ENCODE measurements around the gene GSC2. TPM values are rescaled to one million over a fixed set of nuclear protein-coding genes. Genes with fewer than 3 reads are reported as not detected.
A peak's percentile ranks its signal among the peaks of the same experiment; 100 is the strongest.

The GSC2 gene
- total RNA-seq, 2 donors from 2014 or later: not detected

GRCh38 chr22:19146215-19146968, 3.7 kb downstream of the GSC2 start:
- Mint-ChIP-seq H3K36me3 (peaks cover 16 to 17% of the 10 kb centered on the region in 2 donors), H3K27ac (no peak overlapping the region), H3K9me3 (no peaks in the 10 kb centered on the region)
- DNase-seq (ENCODE audit: low spot score in 2 of 2): no peak
- no peak for ATAC-seq

GRCh38 chr22:19143967-19144400, 6.1 kb downstream of the GSC2 start:
- ATAC-seq (peak; percentile 41 to 55), DNase-seq (ENCODE audit: low spot score in 2 of 2) (peak in 1 of 2 donors; percentile 40)
- H3K36me3 Mint-ChIP-seq: peaks cover 10% of the 10 kb centered on the region in 2 donors
- H3K27ac Mint-ChIP-seq: peak overlapping the region; percentile 99 to 100
- no peaks in the 10 kb centered on the region for H3K9me3 Mint-ChIP-seq

GRCh38 chr22:19143212-19143611, 6.9 kb downstream of the GSC2 start:
- no peaks in the 10 kb centered on the region for H3K9me3 Mint-ChIP-seq
- ATAC-seq (no peak), DNase-seq (ENCODE audit: low spot score in 2 of 2) (no peak)
- H3K27ac Mint-ChIP-seq: peak overlapping the region; percentile 99 to 100
- H3K36me3 Mint-ChIP-seq: peaks cover 10% of the 10 kb centered on the region in 2 donors

GRCh38 chr22:19142394-19142793, 7.7 kb downstream of the GSC2 start:
- no peak overlapping the region for H3K27ac Mint-ChIP-seq
- ATAC-seq (no peak), DNase-seq (ENCODE audit: low spot score in 2 of 2) (no peak)
- no peaks in the 10 kb centered on the region for H3K9me3 Mint-ChIP-seq
- H3K36me3 Mint-ChIP-seq: peaks cover 10% of the 10 kb centered on the region in 2 donors

GRCh38 chr22:19139974-19140373, 10.1 kb downstream of the GSC2 start:
- Mint-ChIP-seq H3K36me3 (peaks cover 10 to 16% of the 10 kb centered on the region in 2 donors), H3K9me3 (no peaks in the 10 kb centered on the region), H3K27ac (peak overlapping the region in 1 of 2 donors; percentile 86)
- DNase-seq (ENCODE audit: low spot score in 2 of 2): no peak
- ATAC-seq: no peak

GRCh38 chr22:19139001-19139356, 11.1 kb downstream of the GSC2 start:
- H3K36me3 Mint-ChIP-seq: peaks cover 3 to 11% of the 10 kb centered on the region in 2 donors
- ATAC-seq: no peak
- H3K9me3 Mint-ChIP-seq: no peaks in the 10 kb centered on the region
- DNase-seq (ENCODE audit: low spot score in 2 of 2): no peak
- H3K27ac Mint-ChIP-seq: no peak overlapping the region

- no peak for ATAC-seq
- DNase-seq (ENCODE audit: low spot score in 2 of 2): no peak
- Mint-ChIP-seq H3K9me3 (no peaks in the 10 kb centered on the region), H3K36me3 (peaks cover 0 to 6% of the 10 kb centered on the region in 2 donors), H3K27ac (no peak overlapping the region)
Measured at GRCh38 chr22:19138217-19139000, 11.7 kb downstream of the GSC2 start.

- peaks cover 0 to 6% of the 10 kb centered on the region in 2 donors for H3K36me3 Mint-ChIP-seq
Measured at GRCh38 chr22:19137384-19138216, 12.5 kb downstream of the GSC2 start.

GRCh38 chr22:19136915-19137314, 13.2 kb downstream of the GSC2 start:
- peak overlapping the region in 1 of 2 donors; percentile 76 for H3K27ac Mint-ChIP-seq
- DNase-seq (ENCODE audit: low spot score in 2 of 2) (no peak), ATAC-seq (no peak)

More at GRCh38 chr22:19137384-19138216, 12.5 kb downstream of the GSC2 start:
- no peaks in the 10 kb centered on the region for H3K9me3 Mint-ChIP-seq
- ATAC-seq (no peak), DNase-seq (ENCODE audit: low spot score in 2 of 2) (no peak)
- H3K27ac Mint-ChIP-seq: no peak overlapping the region

GRCh38 chr22:19134874-19135273, 15.2 kb downstream of the GSC2 start:
- Mint-ChIP-seq H3K9me3 (no peaks in the 10 kb centered on the region), H3K27ac (peak overlapping the region; percentile 32 to 91), H3K36me3 (peaks cover 0 to 6% of the 10 kb centered on the region in 2 donors)
- ATAC-seq (no peak), DNase-seq (ENCODE audit: low spot score in 2 of 2) (no peak)

More at GRCh38 chr22:19136915-19137314, 13.2 kb downstream of the GSC2 start:
- Mint-ChIP-seq H3K9me3 (no peaks in the 10 kb centered on the region), H3K36me3 (peaks cover 0 to 6% of the 10 kb centered on the region in 2 donors)

- ATAC-seq (no peak), DNase-seq (ENCODE audit: low spot score in 2 of 2) (no peak)
- H3K36me3 Mint-ChIP-seq: peaks cover 0 to 6% of the 10 kb centered on the region in 2 donors
- H3K9me3 Mint-ChIP-seq: no peaks in the 10 kb centered on the region
- H3K27ac Mint-ChIP-seq: peak overlapping the region in 1 of 2 donors; percentile 32
Measured at GRCh38 chr22:19134176-19134831, 15.8 kb downstream of the GSC2 start.

- Mint-ChIP-seq H3K9me3 (no peaks in the 10 kb centered on the region), H3K36me3 (peaks cover 0 to 6% of the 10 kb centered on the region in 2 donors), H3K27ac (no peak overlapping the region)
- ATAC-seq (no peak), DNase-seq (ENCODE audit: low spot score in 2 of 2) (no peak)
Measured at GRCh38 chr22:19133561-19133960, 16.5 kb downstream of the GSC2 start.

- H3K36me3 Mint-ChIP-seq: peaks cover 0 to 6% of the 10 kb centered on the region in 2 donors
- no peak overlapping the region for H3K27ac Mint-ChIP-seq
- DNase-seq (ENCODE audit: low spot score in 2 of 2) (no peak), ATAC-seq (no peak)
- H3K9me3 Mint-ChIP-seq: no peaks in the 10 kb centered on the region
Measured at GRCh38 chr22:19132693-19133400, 17.2 kb downstream of the GSC2 start.

- Mint-ChIP-seq H3K36me3 (peaks cover 0 to 6% of the 10 kb centered on the region in 2 donors), H3K9me3 (no peaks in the 10 kb centered on the region), H3K27ac (peak overlapping the region in 1 of 2 donors; percentile 47)
- ATAC-seq (no peak), DNase-seq (ENCODE audit: low spot score in 2 of 2) (no peak)
Measured at GRCh38 chr22:19132153-19132552, 17.9 kb downstream of the GSC2 start.

GRCh38 chr22:19131685-19132015, 18.4 kb downstream of the GSC2 start:
- ATAC-seq: no peak
- Mint-ChIP-seq H3K27ac (peak overlapping the region in 1 of 2 donors; percentile 47), H3K9me3 (no peaks in the 10 kb centered on the region), H3K36me3 (peaks cover 0 to 4% of the 10 kb centered on the region in 2 donors)
- DNase-seq (ENCODE audit: low spot score in 2 of 2): no peak

Measured in activated naive CD4-positive, alpha-beta T cell treated with anti-CD3 and anti-CD28 coated beads, Interleukin-2, amount 50 U/mL, for 72 hours (primary cell).